Amniotic epithelial cell (primary cell): ENCODE results near the gene SUN2.

ENCODE experiments used
- DNase-seq: peaks from one replicate; pipeline ENCODE4 v3.0.0-alpha.2; 2010; ENCODE audit warnings: low read depth

Gene SUN2

DNA sequence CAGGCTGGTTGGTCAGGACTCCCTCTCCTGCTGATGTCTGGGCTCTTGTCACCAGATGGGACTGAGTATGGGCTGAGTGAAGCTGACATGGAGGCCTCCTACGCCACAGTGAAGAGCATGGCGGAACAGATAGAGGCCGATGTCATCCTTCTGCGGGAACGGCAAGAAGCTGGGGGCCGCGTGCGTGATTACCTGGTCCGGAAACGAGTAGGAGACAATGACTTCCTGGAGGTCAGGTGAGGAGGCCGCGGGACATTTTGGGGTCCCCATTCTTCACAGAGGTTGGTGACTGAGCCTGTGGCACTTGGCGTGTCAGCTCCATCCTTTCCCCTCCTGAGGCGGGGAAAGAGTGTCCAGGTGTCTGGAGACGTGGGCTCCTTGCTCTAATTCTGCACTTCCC, 39.9 kb downstream of the SUN2 start:
- no peak for DNase-seq

DNA sequence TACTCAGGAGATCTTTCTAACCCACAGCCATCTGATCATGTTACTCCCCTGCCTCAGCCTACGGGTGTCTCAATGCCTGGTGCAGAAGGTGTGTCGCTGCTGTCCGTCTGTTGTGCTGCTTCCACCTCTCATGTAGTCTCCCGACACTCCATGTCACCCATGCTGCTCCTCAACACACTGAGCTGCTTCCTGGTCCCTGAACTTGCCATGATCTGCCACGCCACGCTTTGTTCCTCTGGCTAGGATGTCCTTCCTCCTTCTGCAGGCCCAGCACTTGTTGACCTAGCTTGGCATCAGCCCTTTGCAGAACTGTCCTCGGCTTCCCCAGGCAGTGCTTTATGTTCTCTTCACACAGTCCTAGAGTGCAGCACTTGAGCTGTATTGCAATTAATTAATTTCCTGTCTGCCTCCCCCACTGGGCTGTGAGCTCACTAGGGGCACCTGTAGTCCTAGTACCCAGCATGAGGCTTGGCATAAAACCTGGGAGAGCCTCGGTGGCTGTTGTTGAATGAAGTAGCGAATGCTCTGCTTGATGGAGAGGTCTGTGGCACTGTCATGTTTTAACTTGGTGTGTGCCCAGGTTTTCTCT, 40.5 kb downstream of the SUN2 start:
- DNase-seq: no peak

DNA sequence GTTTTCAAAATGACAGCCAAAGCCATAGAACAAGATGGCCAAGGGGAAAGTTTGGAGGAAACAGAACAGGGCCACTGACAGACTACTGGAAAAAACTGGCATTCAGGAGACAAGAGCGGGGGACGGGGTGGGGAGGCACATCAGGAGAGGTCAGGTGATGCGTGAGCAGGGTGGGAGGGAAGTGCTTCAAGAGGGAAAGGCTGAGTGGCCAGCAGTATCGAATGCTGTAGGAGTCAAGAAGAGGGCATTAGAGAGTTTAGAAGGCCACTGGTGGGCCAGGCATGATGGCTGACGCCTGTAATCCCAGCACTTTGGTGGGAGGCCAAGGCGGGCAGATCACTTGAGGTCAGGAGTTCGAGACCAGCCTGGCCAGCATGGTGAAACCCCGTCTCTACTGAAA, 41.9 kb downstream of the SUN2 start:
- DNase-seq: no peak

DNA sequence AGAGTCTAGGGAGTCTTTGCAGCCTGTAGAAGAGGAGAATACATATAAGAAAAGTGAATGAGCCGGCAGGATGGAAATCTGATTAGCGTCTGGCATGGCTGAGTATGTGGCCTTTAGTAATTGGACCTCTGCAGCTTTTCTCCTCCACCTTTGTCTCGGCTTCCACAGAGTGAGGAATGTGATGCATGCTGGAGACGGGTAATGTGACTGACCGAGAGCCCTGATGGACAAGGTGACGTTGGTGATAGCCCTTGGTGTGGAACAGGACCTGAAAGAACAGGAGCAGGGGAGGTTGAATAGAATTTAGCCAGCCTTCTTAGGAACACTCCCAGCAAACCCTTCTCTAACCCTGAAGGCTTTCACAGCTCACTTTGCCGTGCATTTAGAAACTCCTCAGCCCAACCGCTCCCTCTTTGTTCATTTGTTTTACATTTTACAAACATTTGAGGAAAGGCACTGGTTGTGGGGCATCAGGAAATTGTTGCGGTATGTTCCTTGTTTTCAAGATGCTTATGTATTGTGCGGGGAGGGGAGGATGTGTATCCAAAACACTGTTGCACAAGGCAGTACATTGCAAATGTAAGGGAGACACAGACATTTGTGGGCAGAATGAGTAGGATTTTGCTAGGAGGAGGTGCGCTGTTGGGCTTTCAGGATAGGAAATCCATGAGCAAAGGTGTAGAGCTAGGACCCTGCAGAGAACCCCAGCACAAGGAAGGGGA, 43.2 kb downstream of the SUN2 start:
- no peak for DNase-seq

DNA sequence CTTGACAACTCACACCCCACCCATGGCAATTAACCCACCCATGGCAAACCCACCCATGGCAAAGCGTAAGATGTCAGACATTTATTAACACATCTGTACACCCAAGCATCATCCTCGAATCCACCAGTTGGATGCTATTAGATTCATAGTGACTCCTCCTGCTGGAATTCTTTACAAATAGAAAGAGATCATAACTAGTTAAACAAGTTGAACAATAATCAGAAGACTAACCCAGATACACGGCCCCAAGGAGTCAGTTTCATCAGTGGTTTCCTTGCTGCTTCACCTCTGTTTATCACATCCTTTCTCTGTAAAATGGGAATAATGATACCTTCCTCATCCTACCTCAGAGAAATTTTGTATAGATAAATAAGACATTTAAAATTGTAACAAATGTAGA, 44.9 kb downstream of the SUN2 start:
- DNase-seq: no peak

DNA sequence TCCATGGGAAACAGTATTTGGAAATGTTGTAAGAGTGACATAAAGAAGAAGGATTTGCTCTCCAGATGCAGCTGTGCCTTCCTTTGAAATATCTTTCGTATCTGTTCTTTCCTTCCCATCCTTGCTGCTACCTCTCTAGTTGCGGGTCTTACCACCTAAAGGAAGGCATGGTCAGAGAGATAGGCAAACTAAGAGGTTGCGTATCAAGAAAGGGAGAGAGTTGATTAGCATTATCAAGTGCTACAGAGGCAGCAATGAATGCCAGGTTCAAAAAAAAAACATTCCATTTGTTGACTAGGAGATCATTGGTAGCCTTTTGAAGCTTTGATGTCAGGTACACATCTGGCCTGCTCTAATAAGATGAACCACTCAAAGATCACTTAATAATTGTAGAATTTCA, 45.4 kb downstream of the SUN2 start:
- no peak for DNase-seq

DNA sequence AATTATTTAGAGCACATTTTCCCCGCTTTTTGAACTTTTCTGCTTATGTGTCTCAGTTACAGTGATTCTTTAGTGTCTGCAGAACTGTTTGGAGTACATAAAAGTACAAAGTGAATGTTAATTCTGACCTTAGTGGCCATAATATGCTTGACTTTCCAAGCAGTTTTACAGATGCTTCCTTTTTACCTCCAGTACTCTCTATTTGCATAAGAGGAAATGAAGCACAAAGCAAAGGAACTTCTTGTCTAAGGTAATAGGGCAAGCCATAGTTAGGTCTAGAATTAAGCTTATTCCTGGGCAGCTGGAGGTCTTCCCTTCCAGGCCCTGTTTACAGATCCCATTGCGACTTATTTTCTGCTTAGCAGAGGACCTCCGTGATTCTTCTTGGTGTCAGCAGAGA, 46.5 kb downstream of the SUN2 start:
- no peak for DNase-seq

DNA sequence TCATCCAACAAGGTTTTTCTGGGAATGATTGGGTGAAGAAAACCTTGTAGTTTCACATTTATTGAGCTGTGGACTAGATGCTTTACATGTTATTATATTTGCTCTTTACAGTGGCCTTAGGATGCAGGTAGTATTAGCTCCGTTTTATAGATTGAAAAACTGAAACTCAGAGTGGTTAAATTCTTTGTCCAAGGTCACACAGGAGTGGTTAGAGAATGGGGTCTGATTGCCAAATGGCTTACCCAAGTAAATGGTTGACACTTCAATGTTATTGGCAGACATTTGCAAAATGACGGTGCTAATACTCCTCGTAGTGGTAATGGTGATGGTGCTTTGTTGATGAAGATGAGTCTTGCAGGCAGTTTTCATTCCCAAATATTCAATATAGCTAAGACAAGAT, 47.8 kb downstream of the SUN2 start:
- DNase-seq: no peak

DNA sequence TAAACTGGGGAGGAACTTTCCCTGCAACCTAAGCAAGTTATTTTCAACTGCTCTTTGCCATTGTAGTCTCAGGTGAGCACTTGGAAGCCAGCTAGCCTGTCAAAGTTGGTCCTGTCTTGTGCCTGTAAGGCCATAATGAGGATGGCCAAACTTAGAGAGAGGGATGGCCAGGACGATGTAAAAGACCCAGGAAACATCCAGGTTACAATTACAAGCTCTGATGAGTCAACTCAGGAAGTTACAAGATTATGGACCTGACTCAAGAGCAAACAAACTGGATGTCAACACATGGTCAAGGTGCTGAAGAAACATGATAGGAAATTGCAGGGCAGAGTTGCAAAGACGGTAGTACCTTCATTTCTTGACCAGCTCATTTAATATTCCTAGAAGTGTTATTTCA, 48.5 kb downstream of the SUN2 start:
- DNase-seq: peak; percentile 77

DNA sequence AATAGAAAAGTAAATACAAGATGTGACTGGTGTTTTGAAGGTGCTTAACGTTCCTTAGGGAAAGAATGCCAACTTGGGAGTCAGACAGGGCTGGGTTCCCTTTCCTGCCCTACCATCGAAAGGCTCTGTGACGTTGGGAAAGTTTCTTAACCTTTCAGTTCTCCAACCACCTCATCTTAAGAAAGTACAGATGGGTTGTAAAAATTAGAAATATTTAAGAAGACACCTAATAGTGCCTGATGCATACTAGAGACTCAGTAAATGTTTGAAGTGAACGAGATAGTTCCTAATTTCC, 49.0 kb downstream of the SUN2 start:
- no peak for DNase-seq

DNA sequence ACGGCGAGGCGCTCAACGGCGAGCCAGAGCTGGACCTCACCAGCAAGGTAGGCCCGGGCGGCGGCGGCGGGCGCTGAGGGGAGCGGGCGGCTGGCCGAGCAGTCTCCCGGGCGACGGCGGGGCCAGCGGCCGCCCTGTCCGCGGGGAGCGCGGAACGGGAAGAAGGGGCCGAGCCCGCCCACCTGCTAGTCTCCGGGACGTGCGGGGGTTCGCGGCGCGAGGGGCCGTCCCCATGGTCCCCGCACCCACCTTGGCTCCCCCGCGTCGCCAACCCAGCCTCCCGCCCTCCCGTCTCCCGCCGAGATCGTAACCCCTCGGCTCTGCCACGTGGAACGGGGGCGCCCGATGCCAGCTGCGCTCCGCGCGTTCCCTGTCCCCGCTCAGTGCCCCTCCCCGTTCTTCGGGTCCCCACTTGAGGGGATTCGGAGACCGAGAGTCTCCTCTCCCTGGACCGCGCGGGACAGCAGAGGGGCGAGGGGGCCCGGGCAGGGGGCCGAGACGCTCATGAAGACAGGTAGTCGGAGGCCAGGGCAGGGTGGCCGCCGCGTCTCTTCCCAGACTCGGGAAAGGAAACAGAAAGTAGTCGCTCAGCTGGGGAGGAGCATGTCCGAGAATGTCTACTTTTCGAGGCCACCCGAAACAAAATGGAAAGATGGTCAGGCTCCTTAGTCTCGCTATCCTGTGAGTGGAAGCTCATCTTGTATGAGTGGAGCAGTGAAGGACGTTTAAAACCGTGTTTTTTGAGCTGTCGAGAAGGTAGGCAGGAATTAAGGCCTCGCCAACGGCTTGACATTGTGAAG, 49.5 kb downstream of the SUN2 start:
- DNase-seq: peak; percentile 29

DNA sequence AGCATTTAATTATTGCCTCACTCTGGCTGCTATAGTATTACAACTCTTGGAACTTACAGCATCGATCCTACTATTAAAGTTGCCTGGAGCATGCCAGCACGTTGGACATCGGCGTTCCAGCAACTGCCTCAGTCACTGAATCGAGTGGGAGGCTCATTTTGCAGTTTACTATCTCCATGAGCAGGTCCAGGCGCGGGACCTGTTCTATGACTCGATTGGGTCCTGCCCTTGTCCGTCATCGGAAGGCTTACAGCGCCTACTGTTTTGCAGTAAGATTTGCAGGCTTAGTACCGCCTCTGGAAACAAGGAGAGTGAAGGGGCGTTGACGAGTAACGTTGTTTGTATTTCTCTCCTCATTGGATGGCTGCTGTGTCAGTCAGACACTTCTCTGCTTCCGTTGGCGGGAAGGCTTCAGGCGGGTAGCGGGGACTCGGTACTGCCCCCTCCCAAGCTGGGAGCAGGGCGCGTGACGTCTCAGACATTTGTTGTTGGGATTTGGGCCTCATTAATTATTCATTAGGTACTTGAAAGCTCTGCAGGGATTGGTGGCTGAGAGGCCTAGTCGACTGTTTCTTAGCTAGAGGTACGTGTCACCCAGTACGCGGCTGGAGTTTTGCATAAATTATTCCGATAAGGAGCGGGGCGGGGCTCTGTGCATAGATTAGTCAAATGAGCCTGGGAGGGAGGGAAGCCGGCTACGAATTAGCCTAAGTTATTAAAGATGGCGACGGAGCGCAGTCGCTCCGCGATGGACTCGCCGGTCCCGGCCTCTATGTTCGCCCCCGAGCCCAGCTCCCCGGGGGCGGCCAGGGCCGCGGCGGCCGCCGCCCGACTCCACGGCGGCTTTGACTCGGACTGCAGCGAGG, 50.3 kb downstream of the SUN2 start, which contains the start of gene GTPBP1:
Gene GTPBP1, plus strand, starts transcription at position 710 of the 866 bp plus-strand sequence. Its CDS starts 12 bp downstream, at position 722.
- peak; percentile 100 for DNase-seq

DNA sequence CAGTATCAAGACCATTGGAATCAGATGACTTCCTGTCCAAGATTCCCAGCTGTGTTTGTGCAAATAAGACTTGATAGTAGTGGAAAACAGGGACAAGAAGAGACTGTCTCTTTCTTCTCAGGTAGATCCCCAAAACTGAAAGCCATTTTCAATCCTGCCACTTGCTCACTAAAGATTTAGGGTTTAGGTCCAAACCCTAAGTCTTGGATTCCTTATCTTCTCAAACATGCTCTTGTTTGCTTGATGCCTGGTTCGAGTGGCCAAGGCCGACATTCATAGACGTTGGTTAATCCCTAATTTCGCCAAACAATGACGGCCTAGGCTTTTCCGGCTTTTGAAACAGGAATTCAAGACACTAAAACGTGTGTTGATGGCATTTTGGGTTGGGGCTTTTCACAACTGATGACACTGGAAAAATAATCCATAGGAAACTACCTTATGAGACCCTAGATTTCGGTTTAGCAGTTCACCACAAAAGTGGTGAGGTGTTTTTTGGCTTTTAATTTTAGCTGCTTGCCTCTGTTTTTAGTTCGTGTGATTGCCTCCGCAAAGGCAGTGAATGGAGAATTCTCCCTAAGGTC, 51.1 kb downstream of the SUN2 start:
- no peak for DNase-seq

DNA sequence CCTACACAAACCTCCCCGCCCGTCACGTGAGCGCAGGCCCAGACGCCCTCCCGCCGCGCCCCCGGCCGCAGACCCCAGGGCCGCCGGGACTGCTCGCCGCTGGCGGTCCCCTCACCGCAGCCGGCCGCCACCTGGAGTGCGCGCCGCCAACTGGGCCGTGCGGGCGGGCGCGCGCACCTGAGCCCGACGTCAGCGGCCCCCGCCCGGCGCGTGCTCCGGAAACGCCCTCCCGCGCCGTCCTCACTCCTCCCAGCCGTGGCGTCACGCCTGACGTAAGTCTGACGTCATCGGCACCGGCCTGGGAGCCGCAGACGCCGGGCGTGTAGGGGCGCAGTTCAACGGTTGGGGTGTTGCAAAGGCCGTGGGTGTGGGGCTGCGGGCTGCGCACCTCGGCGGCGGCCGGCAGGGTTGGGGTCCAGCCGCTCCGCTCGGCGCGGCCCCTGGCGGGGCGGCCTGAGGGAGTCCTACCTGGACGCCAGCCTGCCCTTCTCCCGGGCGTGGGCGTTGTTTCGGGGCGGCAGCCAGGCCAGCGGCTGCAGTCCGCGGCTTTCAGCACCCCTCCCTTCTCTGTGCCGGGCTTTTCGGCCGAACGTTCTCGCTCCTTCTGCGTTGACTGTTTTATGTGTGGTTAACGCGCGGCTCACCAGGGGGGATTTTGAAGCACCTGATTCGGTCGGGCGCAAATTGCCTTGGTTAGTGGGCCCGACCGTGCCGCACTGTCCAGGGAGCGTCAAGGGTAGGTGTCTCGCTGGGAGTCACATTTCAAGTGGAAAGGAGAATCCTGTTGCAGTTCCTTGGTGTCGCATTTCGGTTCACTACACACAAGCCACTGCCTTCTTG, 54.8 kb downstream of the SUN2 start, which contains the start of gene JOSD1:
Gene JOSD1, minus strand, starts transcription at position 155 of the 840 bp plus-strand sequence. CDS start 956 bp downstream, outside the sequence.
- DNase-seq: peak; percentile 89

DNA sequence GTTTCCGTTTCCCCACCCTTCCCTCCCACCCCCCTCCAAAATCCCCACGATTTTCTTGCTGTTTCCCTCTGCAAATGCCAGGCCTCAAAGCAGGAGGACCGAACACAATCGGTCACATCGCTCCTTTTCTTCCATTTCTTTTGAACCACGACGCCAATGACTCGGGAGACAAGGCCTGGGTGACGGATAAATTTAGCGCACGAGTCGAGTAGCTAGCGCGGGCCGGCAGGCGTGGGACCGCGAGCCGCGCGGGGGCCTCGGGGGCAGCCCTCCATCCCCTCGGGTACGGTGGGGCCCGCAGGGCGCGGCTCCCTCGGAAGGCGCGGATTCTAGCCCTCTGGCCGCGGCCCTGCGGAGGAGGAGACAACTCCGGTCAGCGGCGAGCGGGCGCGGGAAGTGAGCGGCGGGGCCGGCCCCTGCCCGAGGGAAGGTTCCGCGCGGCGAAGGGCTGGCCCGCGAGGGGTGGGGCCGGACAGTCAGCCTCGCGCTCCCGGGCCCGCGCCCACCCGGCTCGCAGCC, 55.5 kb downstream of the SUN2 start:
- DNase-seq: peak; percentile 54

DNA sequence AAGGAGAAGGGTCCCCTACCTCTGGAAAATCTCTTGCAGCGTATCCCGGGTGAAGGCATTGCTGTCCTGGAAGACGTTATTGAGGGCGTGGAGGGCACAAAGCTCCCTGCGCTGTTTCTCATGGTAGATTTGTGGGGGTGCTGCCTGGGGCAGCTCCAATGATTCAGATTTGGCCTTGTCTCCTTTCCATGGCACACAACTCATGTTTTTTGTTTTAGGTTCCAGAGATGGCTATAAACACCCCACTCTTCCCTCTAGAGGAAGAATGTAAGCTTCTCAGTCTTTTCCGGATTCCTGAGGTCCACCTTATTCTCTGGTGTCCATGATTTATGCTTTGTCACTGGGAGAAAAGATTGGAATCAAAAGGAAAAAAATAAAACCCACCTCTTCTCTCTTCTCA, 56.0 kb downstream of the SUN2 start:
- peak; percentile 53 for DNase-seq

DNA sequence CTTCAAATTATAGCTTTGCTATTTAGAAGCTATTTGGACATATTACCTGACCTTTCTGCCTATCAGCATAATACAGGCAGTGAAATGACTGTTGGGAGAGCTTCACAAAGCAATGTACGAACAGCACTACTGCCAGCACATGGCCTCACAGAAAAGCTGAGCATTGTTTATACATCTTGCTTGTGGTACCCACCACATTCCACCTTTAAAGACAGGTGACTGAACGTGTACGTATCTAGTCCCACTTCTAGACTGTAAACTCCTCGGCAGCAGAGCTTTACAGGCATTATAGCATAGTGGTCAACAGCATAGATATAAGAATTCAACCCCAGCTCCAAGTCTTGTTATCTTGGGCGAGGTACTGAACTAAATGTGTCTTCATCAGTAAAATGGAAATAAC, 56.7 kb downstream of the SUN2 start:
- DNase-seq: no peak

DNA sequence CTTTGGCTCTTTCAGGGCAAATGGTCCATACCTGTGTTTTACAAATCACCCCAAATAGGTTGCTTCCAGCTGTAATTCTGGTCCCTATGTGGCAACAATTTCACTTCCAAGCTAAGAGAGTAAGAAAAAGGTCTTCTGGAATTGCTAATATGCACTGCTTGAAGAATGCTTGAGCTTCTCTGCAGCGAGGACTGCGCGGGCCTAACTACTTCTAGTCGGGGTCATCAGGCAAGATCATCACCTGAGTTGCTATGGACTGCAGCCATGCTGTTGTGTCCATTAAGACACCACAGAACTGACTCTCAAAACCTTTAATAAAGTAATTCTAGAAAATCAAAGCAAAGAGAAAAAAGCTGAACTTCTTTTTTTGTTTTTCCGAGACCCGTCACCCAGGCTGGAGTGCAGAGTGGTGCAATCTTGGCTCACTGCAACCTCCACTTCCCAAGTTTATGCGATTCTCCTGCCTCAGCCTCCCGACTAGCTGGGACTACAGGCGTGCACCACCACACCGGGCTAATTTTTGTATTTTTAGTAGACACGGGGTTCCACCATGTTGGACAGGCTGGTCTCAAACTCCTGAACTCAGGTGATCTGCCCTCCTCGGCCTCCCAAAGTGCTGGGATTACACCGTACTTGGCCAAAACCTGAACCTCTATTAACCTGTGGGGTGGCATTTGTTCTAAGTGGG, 57.2 kb downstream of the SUN2 start:
- DNase-seq: no peak

DNA sequence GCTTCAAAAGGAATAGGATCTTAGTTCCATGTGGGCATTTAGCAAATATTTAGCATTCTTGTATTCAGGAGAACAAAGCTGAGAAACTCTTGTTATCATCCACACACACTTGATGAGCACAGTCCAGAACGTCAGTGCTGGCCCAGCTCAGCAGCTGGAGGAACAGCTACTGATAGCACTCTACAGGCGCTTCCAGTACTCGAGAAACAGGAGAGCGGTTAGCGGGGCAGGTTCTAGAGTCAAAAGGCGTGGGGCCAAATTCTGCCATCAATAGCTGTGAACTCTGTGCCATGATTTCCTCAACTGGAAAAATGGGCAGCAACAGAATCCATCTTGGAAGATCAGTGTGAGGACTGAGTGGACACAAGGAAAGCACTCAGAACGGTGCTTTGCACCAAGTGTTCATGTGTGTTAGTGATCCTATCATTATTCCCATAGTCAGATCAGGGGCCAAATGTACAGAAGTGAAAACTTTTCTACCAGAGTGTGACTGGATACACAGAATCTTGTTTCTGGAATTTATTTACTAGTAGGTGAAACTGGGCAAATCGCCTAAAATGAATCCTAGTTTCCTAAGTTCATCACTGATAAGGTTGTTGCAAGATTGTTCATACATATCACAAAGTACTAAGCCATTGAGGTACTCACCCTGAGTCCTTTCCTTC, 58.2 kb downstream of the SUN2 start:
- DNase-seq: peak; percentile 72
